CD4-positive, CD25-positive, alpha-beta regulatory T cell (primary cell): ENCODE data around the gene TRIM2. TPM values are rescaled to one million over a fixed set of nuclear protein-coding genes. Genes with fewer than 3 reads are reported as not detected.
"Not testable (repeated sequence)": the region's sequence is repeated elsewhere in the genome, so short reads cannot be mapped to it uniquely, and the experiment has no call there.

Experiments used
- ATAC-seq, 2 donors: fragments of 150-1000 bp; cut with Tn5 transposase; one replicate each; pipeline ENCODE4 v1.10.0; 2021; ENCODE audit warnings: low read depth in 2 of 2, moderate number of reproducible peaks in 2 of 2, moderate library complexity in 1 of 2
- DNase-seq, 3 donors: peaks; one replicate each; pipeline versions ENCODE4 v3.0.0 to v3.0.0-alpha.2; 2012 to 2022; ENCODE audit warnings: mixed read lengths in 1 of 3
- H3K27ac ChIP-seq: one replicate; pipeline ENCODE4 v1.7.0; 2013; ENCODE audit warnings: mild to moderate bottlenecking, low read length; ENCODE audit not compliant: insufficient read depth, poor library complexity, severe bottlenecking
- H3K27me3 ChIP-seq: one replicate; pipeline ENCODE4 v1.7.0; 2013; ENCODE audit warnings: low read length; ENCODE audit not compliant: control insufficient read depth, insufficient read depth
- H3K36me3 ChIP-seq: one replicate; pipeline ENCODE4 v1.7.0; 2013; ENCODE audit warnings: mild to moderate bottlenecking, low read length, moderate library complexity; ENCODE audit not compliant: control insufficient read depth, insufficient read depth
- H3K4me1 ChIP-seq: 2 replicates; pipeline ENCODE4 v1.7.0; 2013; ENCODE audit warnings: mild to moderate bottlenecking, low read length; ENCODE audit not compliant: insufficient read depth, control insufficient read depth, poor library complexity, severe bottlenecking
- H3K4me3 ChIP-seq: one replicate; pipeline ENCODE4 v1.7.0; 2013; ENCODE audit warnings: low read depth, mild to moderate bottlenecking, low read length, moderate library complexity
- H3K9me3 ChIP-seq, 2 experiments: 1 replicate in 1 of 2; 2 replicates in 1 of 2; pipeline ENCODE4 v1.7.0; 2013; ENCODE audit warnings: low read length in 2 of 2, mild to moderate bottlenecking in 1 of 2, moderate library complexity in 1 of 2; ENCODE audit not compliant: control insufficient read depth in 2 of 2
- H3K27ac Mint-ChIP-seq, 3 donors: one replicate each; pipeline ENCODE4 v1.8.0; 2020 to 2022; ENCODE audit warnings: mild to moderate bottlenecking in 3 of 3, mixed read lengths in 3 of 3, moderate library complexity in 2 of 3
- H3K27me3 Mint-ChIP-seq: one replicate; pipeline ENCODE4 v1.8.0; 2022; ENCODE audit warnings: mild to moderate bottlenecking, mixed read lengths
- H3K36me3 Mint-ChIP-seq: one replicate; pipeline ENCODE4 v1.8.0; 2020; ENCODE audit warnings: mixed read lengths
- H3K4me1 Mint-ChIP-seq, 4 donors: one replicate each; pipeline ENCODE4 v1.8.0; 2020 to 2022; ENCODE audit warnings: mixed read lengths in 4 of 4, mild to moderate bottlenecking in 1 of 4
- H3K4me3 Mint-ChIP-seq, 4 donors: one replicate each; pipeline ENCODE4 v1.8.0; 2020 to 2022; ENCODE audit warnings: mild to moderate bottlenecking in 4 of 4, mixed read lengths in 4 of 4, moderate library complexity in 3 of 4
- H3K9me3 Mint-ChIP-seq, 7 donors: one replicate each; pipeline ENCODE4 v1.8.0; 2020 to 2022; ENCODE audit warnings: mixed read lengths in 7 of 7, mild to moderate bottlenecking in 3 of 7, moderate library complexity in 2 of 7
- polyA plus RNA-seq, 4 donors: library from polyadenylated mRNA; unstranded; fragments of 300-500 nt; fragmentation: Illumina TruSeq; gene quantifications; one replicate each; pipeline ENCODE4 v1.2.3, GENCODE V29; 2021
- total RNA-seq: library from RNA; stranded (reverse); gene quantifications from one replicate; pipeline ENCODE4 v1.2.3, GENCODE V29; 2022

The TRIM2 gene
- total and polyA plus RNA-seq, 5 donors from 2014 or later = 0.56 to 3.8 (median 1.0) TPM

GRCh38 chr4:153161226-153161963 lies 42.8 kb upstream of the TRIM2 start:
- Mint-ChIP-seq H3K27me3 (peaks cover 12% of the 10 kb centered on the region), H3K4me3 (no peak overlapping the region), H3K9me3 (peaks cover 0 to 2% (median 0%) of the 10 kb centered on the region in 7 donors), H3K36me3 (peaks cover 4% of the 10 kb centered on the region), H3K4me1 (peaks cover 3 to 16% (median 11%) of the 10 kb centered on the region in 4 donors), H3K27ac (no peak overlapping the region)
- H3K4me3 ChIP-seq = no peak overlapping the region
- no peak for DNase-seq
- H3K27ac ChIP-seq = no peak overlapping the region
- no peaks in the 10 kb centered on the region for H3K36me3 ChIP-seq
- H3K4me1 ChIP-seq = no peaks in the 10 kb centered on the region
- no peak for ATAC-seq
- no peaks in the 10 kb centered on the region for H3K27me3 ChIP-seq
- H3K9me3 ChIP-seq = no peaks in the 10 kb centered on the region

- not testable (repeated sequence) for H3K36me3 Mint-ChIP-seq, H3K9me3 Mint-ChIP-seq
These were observed 39.0 kb upstream of the TRIM2 start for GRCh38 chr4:153165236-153165635.

GRCh38 chr4:153166716-153167501 lies 37.3 kb upstream of the TRIM2 start:
- no peak overlapping the region for H3K27ac Mint-ChIP-seq
- ATAC-seq = no peak

More at GRCh38 chr4:153165236-153165635, 39.0 kb upstream of the TRIM2 start:
- H3K4me3 Mint-ChIP-seq, H3K36me3 ChIP-seq, H3K27me3 ChIP-seq, H3K27ac ChIP-seq, H3K27ac Mint-ChIP-seq, H3K4me1 ChIP-seq, DNase-seq, ATAC-seq, H3K4me1 Mint-ChIP-seq, H3K9me3 ChIP-seq, H3K4me3 ChIP-seq: not testable (repeated sequence)
- peaks cover 14% of the 10 kb centered on the region for H3K27me3 Mint-ChIP-seq

GRCh38 chr4:153169776-153170175 lies 34.5 kb upstream of the TRIM2 start:
- ATAC-seq (no peak), DNase-seq (no peak)
- Mint-ChIP-seq H3K27me3 (peaks cover 8% of the 10 kb centered on the region), H3K4me3 (no peak overlapping the region), H3K27ac (no peak overlapping the region), H3K36me3 (peaks cover 4% of the 10 kb centered on the region), H3K9me3 (peaks cover 0 to 2% (median 0%) of the 10 kb centered on the region in 7 donors), H3K4me1 (no peaks in the 10 kb centered on the region)
- Histone ChIP-seq H3K27ac (no peak overlapping the region), H3K4me1 (no peaks in the 10 kb centered on the region), H3K36me3 (no peaks in the 10 kb centered on the region), H3K27me3 (peaks cover 3% of the 10 kb centered on the region), H3K4me3 (no peak overlapping the region), H3K9me3 (no peaks in the 10 kb centered on the region)

More at GRCh38 chr4:153166716-153167501, 37.3 kb upstream of the TRIM2 start:
- H3K9me3 Mint-ChIP-seq = peaks cover 0 to 2% (median 0%) of the 10 kb centered on the region in 7 donors
- H3K4me3 Mint-ChIP-seq = no peak overlapping the region
- no peak overlapping the region for H3K27ac ChIP-seq
- no peak overlapping the region for H3K4me3 ChIP-seq
- peaks cover 14% of the 10 kb centered on the region for H3K27me3 Mint-ChIP-seq
- H3K9me3 ChIP-seq = no peaks in the 10 kb centered on the region
- peaks cover 3% of the 10 kb centered on the region for H3K27me3 ChIP-seq
- H3K4me1 ChIP-seq = no peaks in the 10 kb centered on the region
- no peaks in the 10 kb centered on the region for H3K4me1 Mint-ChIP-seq
- peaks cover 4% of the 10 kb centered on the region for H3K36me3 Mint-ChIP-seq
- no peaks in the 10 kb centered on the region for H3K36me3 ChIP-seq
- DNase-seq = no peak

- Histone ChIP-seq H3K4me3 (no peak overlapping the region), H3K9me3 (no peaks in the 10 kb centered on the region), H3K27ac (no peak overlapping the region), H3K27me3 (peaks cover 3% of the 10 kb centered on the region), H3K4me1 (no peaks in the 10 kb centered on the region), H3K36me3 (no peaks in the 10 kb centered on the region)
- Mint-ChIP-seq H3K4me1 (no peaks in the 10 kb centered on the region), H3K36me3 (peaks cover 4% of the 10 kb centered on the region), H3K9me3 (peaks cover 0 to 2% (median 0%) of the 10 kb centered on the region in 7 donors), H3K27me3 (peaks cover 8% of the 10 kb centered on the region), H3K4me3 (no peak overlapping the region), H3K27ac (no peak overlapping the region)
- ATAC-seq (no peak), DNase-seq (no peak)
These were observed 33.8 kb upstream of the TRIM2 start for GRCh38 chr4:153170407-153170806.

- DNase-seq (no peak), ATAC-seq (no peak)
- Histone ChIP-seq H3K4me3 (no peak overlapping the region), H3K36me3 (no peaks in the 10 kb centered on the region), H3K9me3 (no peaks in the 10 kb centered on the region), H3K4me1 (no peaks in the 10 kb centered on the region), H3K27me3 (no peaks in the 10 kb centered on the region), H3K27ac (no peak overlapping the region)
- Mint-ChIP-seq H3K4me3 (no peak overlapping the region), H3K27ac (no peak overlapping the region), H3K27me3 (no peaks in the 10 kb centered on the region), H3K36me3 (no peaks in the 10 kb centered on the region), H3K9me3 (no peaks in the 10 kb centered on the region), H3K4me1 (no peaks in the 10 kb centered on the region)
These were observed 29.2 kb upstream of the TRIM2 start for GRCh38 chr4:153174821-153175567.

GRCh38 chr4:153176938-153177337 lies 27.3 kb upstream of the TRIM2 start:
- no peak for DNase-seq
- H3K27ac ChIP-seq = no peak overlapping the region

More at GRCh38 chr4:153176938-153177337, 27.3 kb upstream of the TRIM2 start:
- Histone ChIP-seq H3K27me3 (no peaks in the 10 kb centered on the region), H3K4me3 (no peak overlapping the region), H3K9me3 (no peaks in the 10 kb centered on the region), H3K4me1 (no peaks in the 10 kb centered on the region), H3K36me3 (no peaks in the 10 kb centered on the region)
- Mint-ChIP-seq H3K9me3 (no peaks in the 10 kb centered on the region), H3K4me1 (no peaks in the 10 kb centered on the region), H3K27me3 (peaks cover 4% of the 10 kb centered on the region), H3K36me3 (no peaks in the 10 kb centered on the region), H3K27ac (no peak overlapping the region), H3K4me3 (no peak overlapping the region)
- no peak for ATAC-seq
